Muscle layer of colon (tissue), 2 donors: ENCODE data around the gene MICB.
"Not testable (repeated sequence)": the region's sequence is repeated elsewhere in the genome, so short reads cannot be mapped to it uniquely, and the experiment has no call there.

ENCODE experiments used
- H3K27ac ChIP-seq: one replicate; pipeline ENCODE4 v1.7.0; 2013; ENCODE audit warnings: low read depth, mild to moderate bottlenecking, low read length, moderate library complexity
- H3K27me3 ChIP-seq, 2 donors: one replicate each; pipeline ENCODE4 v1.7.0; 2013; ENCODE audit warnings: low read length in 2 of 2, mild to moderate bottlenecking in 2 of 2; ENCODE audit not compliant: insufficient read depth in 2 of 2, control insufficient read depth in 1 of 2
- H3K36me3 ChIP-seq: one replicate; pipeline ENCODE4 v1.7.0; 2013; ENCODE audit warnings: mild to moderate bottlenecking, low read length; ENCODE audit not compliant: insufficient read depth
- H3K4me1 ChIP-seq: one replicate; pipeline ENCODE4 v1.7.0; 2013; ENCODE audit warnings: mild to moderate bottlenecking, low read length; ENCODE audit not compliant: insufficient read depth
- H3K4me3 ChIP-seq, 2 donors: one replicate each; pipeline ENCODE4 v1.7.0; 2013; ENCODE audit warnings: low read length in 2 of 2, low read depth in 1 of 2, mild to moderate bottlenecking in 1 of 2, moderate library complexity in 1 of 2
- H3K9ac ChIP-seq: one replicate; pipeline ENCODE4 v1.7.0; 2013; ENCODE audit warnings: low read length
- H3K9me3 ChIP-seq: one replicate; pipeline ENCODE4 v1.7.0; 2013; ENCODE audit warnings: mild to moderate bottlenecking, low read length
- donor health status: abdominal sarcoma.
- donor health status: Adenocarcinoma of cecum.

The MICB gene

DNA sequence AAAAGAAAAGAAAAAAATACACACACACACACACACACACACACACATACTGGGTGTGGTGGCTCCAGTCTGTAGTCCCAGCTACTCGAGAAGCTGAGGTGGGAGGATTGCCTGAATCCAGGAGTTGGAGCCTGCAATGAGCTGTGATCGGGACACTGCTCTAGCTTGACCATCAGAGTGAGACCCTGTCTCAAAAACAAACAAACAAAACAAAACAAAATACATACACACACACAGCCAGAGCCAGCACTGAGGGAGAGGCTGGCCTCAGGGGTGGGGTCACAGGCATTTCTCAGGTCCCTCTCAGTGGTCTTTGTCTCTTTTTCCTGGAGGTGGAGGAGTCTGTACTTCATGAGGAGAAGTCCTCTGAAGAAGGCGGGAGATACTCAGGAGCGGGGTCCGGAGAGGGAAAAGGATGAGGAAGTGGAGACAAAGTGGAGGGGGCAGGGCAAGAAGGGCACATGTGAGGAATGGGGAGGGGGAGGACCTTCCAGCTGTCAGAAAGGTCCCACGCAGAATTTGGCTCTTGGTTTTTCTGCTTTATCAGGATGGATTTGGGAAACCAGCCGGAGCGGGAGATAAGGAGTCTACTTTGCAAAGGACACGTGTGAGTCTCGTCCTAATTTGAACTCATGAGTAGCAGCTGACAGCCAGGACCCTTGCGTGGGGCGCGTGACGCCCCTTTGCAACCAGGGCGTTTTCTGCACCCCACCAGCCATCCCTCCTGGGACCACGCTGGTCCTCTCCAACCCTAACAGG lies 7.7 kb upstream of the MICB start:
- Histone ChIP-seq H3K4me1 (peaks cover 6% of the 10 kb centered on the region), H3K9ac (no peak overlapping the region), H3K27ac (no peak overlapping the region), H3K9me3 (no peaks in the 10 kb centered on the region), H3K36me3 (no peaks in the 10 kb centered on the region), H3K4me3 (no peak overlapping the region), H3K27me3 (peaks cover 0 to 32% of the 10 kb centered on the region in 2 donors)

DNA sequence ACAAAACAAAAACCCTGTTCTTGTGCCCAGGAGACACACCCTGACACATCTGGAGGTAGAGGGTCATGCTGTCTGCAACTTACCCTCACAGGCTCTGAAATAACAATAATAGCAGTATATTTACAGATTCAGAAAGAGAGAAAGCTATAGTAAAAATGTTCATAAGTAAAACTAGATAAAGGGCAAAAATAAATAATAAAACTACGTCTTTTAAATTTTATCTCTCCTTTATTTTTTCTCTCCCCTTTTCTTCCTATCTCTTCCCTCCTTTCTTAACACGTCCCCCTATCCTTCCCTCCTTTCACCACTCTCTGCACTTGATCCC lies 4.4 kb upstream of the MICB start:
- Histone ChIP-seq H3K4me3 (peak overlapping the region; percentile 61 to 68), H3K27me3 (peaks cover 0 to 48% of the 10 kb centered on the region in 2 donors)
- H3K36me3 ChIP-seq, H3K9me3 ChIP-seq, H3K4me1 ChIP-seq, H3K27ac ChIP-seq, H3K9ac ChIP-seq: not testable (repeated sequence)

DNA sequence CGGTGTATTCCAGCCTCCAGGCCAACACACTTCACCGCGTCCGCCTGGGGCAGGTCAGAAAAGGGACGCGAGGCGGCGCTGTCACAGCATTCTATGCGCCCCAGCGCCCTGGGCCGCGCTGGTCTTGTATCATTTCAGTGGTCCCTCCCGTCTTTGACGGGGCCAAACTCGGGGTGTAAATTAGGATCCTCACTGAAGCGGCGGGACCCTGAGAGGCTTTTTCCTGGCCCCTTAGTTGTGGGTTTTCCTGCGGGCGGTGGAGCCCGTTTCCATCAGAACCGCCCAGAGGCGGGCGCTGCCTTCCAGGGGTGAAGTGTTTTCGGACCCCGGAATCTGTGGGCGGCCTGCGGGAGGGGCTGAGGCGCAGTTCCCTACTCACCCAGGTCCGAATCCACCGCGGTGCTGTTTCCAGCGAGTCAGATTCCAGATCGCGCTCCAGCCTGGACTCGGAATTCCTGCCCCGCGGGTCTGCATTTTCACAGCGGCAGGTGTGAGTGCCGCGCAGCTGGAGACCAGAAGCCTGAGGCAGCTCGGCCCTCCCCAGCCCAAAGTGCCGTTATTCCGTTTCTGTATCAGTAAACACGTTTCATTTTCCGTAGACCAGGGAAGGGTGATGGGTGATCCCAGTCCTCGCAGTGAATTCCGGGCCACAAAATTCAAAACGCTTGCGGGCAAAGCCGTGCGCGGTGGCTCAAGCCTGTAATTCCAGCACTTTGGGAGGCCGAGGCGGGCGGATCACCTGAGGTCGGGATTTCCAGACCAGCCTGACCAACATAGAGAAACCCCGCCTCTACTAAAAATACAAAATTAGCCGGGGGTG lies 3.9 kb upstream of the MICB start:
- H3K27ac ChIP-seq: no peak overlapping the region
- no peaks in the 10 kb centered on the region for H3K9me3 ChIP-seq
- peaks cover 6% of the 10 kb centered on the region for H3K4me1 ChIP-seq
- no peaks in the 10 kb centered on the region for H3K36me3 ChIP-seq
- H3K27me3 ChIP-seq: peaks cover 0 to 54% of the 10 kb centered on the region in 2 donors
- peak overlapping the region; percentile 61 to 68 for H3K4me3 ChIP-seq
- H3K9ac ChIP-seq: no peak overlapping the region

DNA sequence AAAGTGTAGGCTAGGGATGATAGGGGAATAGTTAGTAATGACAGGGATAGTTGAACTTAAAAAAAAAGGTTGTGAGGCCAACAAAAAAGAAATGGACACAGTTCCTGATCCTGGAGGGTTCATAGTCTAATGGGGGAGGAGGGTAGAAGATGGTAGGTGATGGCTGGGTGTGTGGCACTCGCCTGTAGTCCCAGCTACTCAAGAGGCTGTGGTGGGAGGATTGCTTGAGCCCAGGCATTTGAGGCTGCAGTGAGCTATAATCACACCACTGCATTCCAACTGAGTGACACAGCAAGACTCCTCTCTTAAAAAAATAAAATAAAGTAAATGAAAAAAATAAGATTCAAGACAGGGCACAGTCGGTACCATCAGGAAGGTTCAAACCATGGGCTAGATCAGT lies 2.4 kb upstream of the MICB start:
- peaks cover 0 to 55% of the 10 kb centered on the region in 2 donors for H3K27me3 ChIP-seq
- H3K9ac ChIP-seq: no peak overlapping the region
- no peaks in the 10 kb centered on the region for H3K36me3 ChIP-seq
- no peak overlapping the region for H3K4me3 ChIP-seq
- no peaks in the 10 kb centered on the region for H3K9me3 ChIP-seq
- no peak overlapping the region for H3K27ac ChIP-seq
- H3K4me1 ChIP-seq: peaks cover 6% of the 10 kb centered on the region

DNA sequence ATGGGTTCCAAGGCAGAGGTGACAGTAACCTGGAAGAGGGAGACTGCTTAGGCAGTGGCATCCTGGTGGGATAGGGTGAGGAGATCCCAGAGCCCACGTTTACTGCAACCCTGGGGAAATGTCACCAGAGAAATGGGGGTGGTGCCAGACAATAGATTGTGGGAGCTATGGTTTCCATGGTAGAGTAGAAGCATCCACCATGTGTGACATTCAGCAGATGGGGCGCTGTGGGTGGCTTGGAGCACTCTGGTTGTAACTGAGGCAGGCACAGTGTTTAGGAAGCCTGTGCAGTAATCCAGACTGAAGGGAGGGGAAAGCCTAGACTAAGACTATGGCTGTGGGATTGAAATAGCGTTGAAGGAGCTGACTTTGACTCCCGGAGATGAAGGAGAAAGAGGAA lies 1.1 kb upstream of the MICB start:
- not testable (repeated sequence) for H3K9ac ChIP-seq, H3K4me1 ChIP-seq, H3K27ac ChIP-seq, H3K36me3 ChIP-seq, H3K9me3 ChIP-seq, H3K4me3 ChIP-seq
- peaks cover 0 to 53% of the 10 kb centered on the region in 2 donors for H3K27me3 ChIP-seq

DNA sequence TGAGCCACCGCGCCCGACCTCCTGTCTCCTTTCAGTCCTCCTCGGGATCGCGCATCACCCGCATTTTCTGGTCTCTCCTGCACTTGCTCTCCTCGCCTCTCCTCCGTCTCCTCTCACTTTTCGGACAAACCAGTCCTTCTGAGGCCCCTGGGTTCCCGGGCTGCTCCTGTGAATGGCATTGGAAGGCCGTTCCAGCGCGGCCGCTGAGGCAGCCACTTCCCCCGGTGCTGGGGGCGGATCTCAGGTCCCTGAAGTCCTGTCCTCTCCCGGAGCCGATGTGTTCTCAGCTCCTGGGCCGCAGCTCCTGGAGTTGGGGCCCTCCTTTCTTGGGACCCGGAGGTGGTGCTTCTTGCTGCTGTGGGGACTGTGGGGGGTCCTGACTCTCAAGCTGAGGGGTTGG lies 803 bp downstream of the MICB start:
- Histone ChIP-seq H3K27ac (no peak overlapping the region), H3K36me3 (no peaks in the 10 kb centered on the region), H3K9ac (no peak overlapping the region), H3K9me3 (no peaks in the 10 kb centered on the region), H3K4me1 (peaks cover 2% of the 10 kb centered on the region), H3K4me3 (no peak overlapping the region), H3K27me3 (peaks cover 0 to 47% of the 10 kb centered on the region in 2 donors)

DNA sequence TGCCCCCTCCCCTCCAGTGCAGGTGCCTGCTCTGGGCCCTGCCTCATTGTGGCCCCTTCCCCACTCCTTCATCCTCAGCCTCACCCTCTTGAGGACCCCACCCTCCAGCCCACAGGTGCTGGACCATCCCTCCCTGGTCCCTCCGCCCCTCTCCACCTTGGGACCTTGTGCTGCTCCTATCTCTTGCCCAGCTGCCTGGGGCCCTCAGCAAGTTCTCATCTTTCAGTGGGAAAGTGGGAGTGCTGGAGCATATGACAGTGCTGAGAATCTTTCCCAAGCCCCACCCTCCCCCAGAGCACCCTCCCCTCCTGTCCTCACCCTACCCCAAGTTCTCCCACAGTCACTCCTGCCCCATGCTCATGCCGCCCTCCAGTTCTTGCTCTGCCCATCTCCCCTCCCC lies 1.7 kb downstream of the MICB start:
- not testable (repeated sequence) for H3K9ac ChIP-seq, H3K36me3 ChIP-seq, H3K9me3 ChIP-seq, H3K4me3 ChIP-seq, H3K4me1 ChIP-seq, H3K27ac ChIP-seq
- H3K27me3 ChIP-seq: peaks cover 0 to 39% of the 10 kb centered on the region in 2 donors

DNA sequence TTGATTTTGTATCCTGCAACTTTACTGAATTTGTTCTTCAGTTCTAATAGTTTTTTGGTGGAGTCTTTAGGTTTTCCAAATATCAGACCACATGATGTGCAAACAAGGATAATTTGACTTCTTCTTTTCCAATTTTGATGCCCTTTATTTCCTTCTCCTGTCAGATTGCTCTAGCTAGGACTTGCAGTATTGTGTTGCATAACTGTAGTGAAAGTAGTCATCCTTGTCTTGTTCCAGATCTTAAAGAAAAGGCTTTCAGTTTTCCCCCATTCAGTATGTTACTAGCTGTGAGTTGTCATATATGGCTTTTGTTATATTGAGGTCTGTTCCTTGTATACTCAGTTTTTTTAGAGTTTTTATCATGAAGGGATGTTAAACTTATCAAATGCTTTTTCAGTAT lies 4.6 kb downstream of the MICB start:
- Histone ChIP-seq H3K27me3 (peaks cover 0 to 25% of the 10 kb centered on the region in 2 donors), H3K9me3 (no peaks in the 10 kb centered on the region), H3K4me3 (no peak overlapping the region), H3K36me3 (no peaks in the 10 kb centered on the region), H3K27ac (no peak overlapping the region), H3K4me1 (no peaks in the 10 kb centered on the region), H3K9ac (no peak overlapping the region)

DNA sequence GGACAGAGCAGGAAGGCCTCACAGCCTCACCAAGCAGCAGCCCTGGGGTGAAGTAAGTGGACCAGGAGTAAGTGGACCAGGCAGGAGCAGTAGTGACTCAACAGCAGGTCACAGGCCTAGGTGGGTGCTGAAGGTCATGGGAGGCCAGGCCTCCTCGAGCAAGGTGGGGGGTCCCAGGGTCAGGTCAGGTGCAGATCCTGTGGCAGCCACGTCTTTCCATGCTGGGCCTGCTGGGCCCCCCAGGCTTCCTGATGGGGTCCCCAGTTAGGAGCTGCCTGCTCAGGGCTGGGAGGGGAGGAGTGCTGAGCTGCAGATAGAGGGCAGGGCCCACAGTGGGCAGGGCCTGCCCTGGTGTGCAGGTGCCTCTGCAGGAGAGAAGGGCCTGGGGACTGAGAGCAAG lies 11.1 kb downstream of the MICB start:
- not testable (repeated sequence) for H3K36me3 ChIP-seq, H3K4me1 ChIP-seq, H3K4me3 ChIP-seq, H3K9me3 ChIP-seq, H3K27me3 ChIP-seq, H3K27ac ChIP-seq, H3K9ac ChIP-seq

DNA sequence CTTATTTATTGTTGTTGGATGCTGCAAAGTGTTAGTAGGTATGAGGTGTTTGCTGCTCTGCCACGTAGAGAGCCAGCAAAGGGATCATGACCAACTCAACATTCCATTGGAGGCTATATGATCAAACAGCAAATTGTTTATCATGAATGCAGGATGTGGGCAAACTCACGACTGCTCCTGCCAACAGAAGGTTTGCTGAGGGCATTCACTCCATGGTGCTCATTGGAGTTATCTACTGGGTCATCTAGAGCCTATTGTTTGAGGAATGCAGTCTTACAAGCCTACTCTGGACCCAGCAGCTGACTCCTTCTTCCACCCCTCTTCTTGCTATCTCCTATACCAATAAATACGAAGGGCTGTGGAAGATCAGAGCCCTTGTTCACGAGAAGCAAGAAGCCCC lies 12.1 kb downstream of the MICB start:
- H3K9me3 ChIP-seq: no peaks in the 10 kb centered on the region
- H3K9ac ChIP-seq: no peak overlapping the region
- H3K4me1 ChIP-seq: no peaks in the 10 kb centered on the region
- H3K4me3 ChIP-seq: no peak overlapping the region
- H3K27me3 ChIP-seq: no peaks in the 10 kb centered on the region
- H3K27ac ChIP-seq: no peak overlapping the region
- no peaks in the 10 kb centered on the region for H3K36me3 ChIP-seq

DNA sequence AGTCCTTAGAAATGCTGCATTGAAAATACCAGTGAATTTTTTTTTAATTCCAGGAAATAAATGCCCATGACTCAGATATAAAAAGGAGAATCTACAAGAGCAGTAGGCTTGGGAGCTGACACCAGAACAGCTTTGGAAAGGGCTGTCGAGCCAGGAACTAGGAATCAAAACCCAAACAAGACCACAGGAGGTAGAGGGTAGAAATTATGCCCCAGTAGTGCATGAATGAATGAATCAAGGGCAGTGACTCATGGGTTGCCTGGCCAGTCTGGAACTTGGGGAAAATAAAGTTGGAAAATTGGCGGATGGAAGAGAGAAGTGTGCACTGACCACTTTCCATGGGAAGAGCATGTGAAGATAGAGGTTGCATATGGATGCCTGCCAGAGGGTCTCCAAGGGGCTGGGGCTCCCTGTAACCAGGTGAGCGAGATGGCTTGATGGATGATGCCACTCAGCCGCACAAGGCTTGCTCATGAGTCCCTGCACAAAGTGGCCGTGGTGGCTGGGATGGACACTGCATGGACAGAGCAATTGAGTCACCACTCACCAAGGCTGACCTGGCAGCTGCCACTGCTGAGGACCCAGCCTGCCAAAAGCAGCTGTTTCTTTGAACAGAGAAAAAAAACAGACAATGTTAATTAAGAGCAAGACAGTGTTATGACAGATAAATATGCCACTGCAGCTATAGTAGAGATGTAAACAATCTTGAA lies 15.7 kb downstream of the MICB start:
- H3K9ac ChIP-seq: no peak overlapping the region
- no peaks in the 10 kb centered on the region for H3K4me1 ChIP-seq
- no peaks in the 10 kb centered on the region for H3K9me3 ChIP-seq
- no peak overlapping the region for H3K27ac ChIP-seq
- no peak overlapping the region for H3K4me3 ChIP-seq
- no peaks in the 10 kb centered on the region for H3K36me3 ChIP-seq
- H3K27me3 ChIP-seq: no peaks in the 10 kb centered on the region
